ENCODE measurements around the gene CASR.
"Not testable (repeated sequence)": the region's sequence is repeated elsewhere in the genome, so short reads cannot be mapped to it uniquely, and the experiment has no call there.

CASR gene

GRCh38 chr3:122183521-122183892, at the start of gene CASR:
CASR (plus strand) TSS chr3:122183668; CDS start chr3:122254190, 70,522 bp downstream.
- DNase-seq: no peak

GRCh38 chr3:122146466-122146865, 37.0 kb upstream of the CASR start:
- DNase-seq: no peak

GRCh38 chr3:122148941-122149627, 34.4 kb upstream of the CASR start:
- DNase-seq: no peak

GRCh38 chr3:122151480-122151879, 32.0 kb upstream of the CASR start:
- no peak for DNase-seq

- DNase-seq: not testable (repeated sequence)
Observed at GRCh38 chr3:122164983-122165382, 18.5 kb upstream of the CASR start.

- no peak for DNase-seq
Observed at GRCh38 chr3:122167630-122168029, 15.8 kb upstream of the CASR start.

GRCh38 chr3:122168044-122168443, 15.4 kb upstream of the CASR start:
- no peak for DNase-seq

- no peak for DNase-seq
Observed at GRCh38 chr3:122169911-122170310, 13.6 kb upstream of the CASR start.

- not testable (repeated sequence) for DNase-seq
Observed at GRCh38 chr3:122171361-122171760, 12.1 kb upstream of the CASR start.

- no peak for DNase-seq
Observed at GRCh38 chr3:122178711-122179110, 4.8 kb upstream of the CASR start.

GRCh38 chr3:122183893-122184590, 574 bp downstream of the CASR start:
- DNase-seq: no peak

- no peak for DNase-seq
Observed at GRCh38 chr3:122184591-122184929, 1.1 kb downstream of the CASR start.

GRCh38 chr3:122186372-122186771, 2.9 kb downstream of the CASR start:
- DNase-seq: no peak

- DNase-seq: no peak
Observed at GRCh38 chr3:122188737-122189136, 5.3 kb downstream of the CASR start.

GRCh38 chr3:122189357-122189756, 5.9 kb downstream of the CASR start:
- no peak for DNase-seq

GRCh38 chr3:122190525-122190924, 7.1 kb downstream of the CASR start:
- DNase-seq: no peak

- no peak for DNase-seq
Observed at GRCh38 chr3:122198966-122199365, 15.5 kb downstream of the CASR start.

- DNase-seq: no peak
Observed at GRCh38 chr3:122199552-122199951, 16.1 kb downstream of the CASR start.

GRCh38 chr3:122200661-122201060, 17.2 kb downstream of the CASR start:
- DNase-seq: no peak

GRCh38 chr3:122201476-122201875, 18.0 kb downstream of the CASR start:
- DNase-seq: not testable (repeated sequence)

- no peak for DNase-seq
Observed at GRCh38 chr3:122208579-122208978, 25.1 kb downstream of the CASR start.

GRCh38 chr3:122213650-122214049, 30.2 kb downstream of the CASR start:
- no peak for DNase-seq

GRCh38 chr3:122214711-122215110, 31.2 kb downstream of the CASR start:
- DNase-seq: no peak

GRCh38 chr3:122215592-122216298, 32.3 kb downstream of the CASR start:
- DNase-seq: no peak

All from fibroblast of skin of right quadriceps (primary cell).